ENCODE data around the gene TTC28.

- no peak for TF ChIP-seq CTCF (IDR thresholded peaks at IDR 0.05)
- no peak for TF ChIP-seq POLR2A (IDR thresholded peaks at IDR 0.05)
Measured at GRCh38 chr22:28650463-28650862, 29.2 kb downstream of the TTC28 start.

Measured in thyroid gland (tissue), 4 donors.